ENCODE measurements around the gene LENG1.
A peak's percentile ranks its signal among the peaks of the same experiment; 100 is the strongest.

Gene LENG1

GRCh38 chr19:54179921-54180461 is 20.5 kb upstream of the LENG1 start:
- Histone ChIP-seq H3K27ac (replicated peaks) (peak overlapping the region; percentile 59), H3K4me3 (replicated peaks; ENCODE audit: insufficient read depth, low read length) (no peak overlapping the region), H3K27me3 (ENCODE audit: insufficient read depth, poor library complexity, severe bottlenecking) (no peaks in the 10 kb centered on the region)
- TF ChIP-seq SPI1 (IDR thresholded peaks at IDR 0.05; ENCODE audit: borderline replicate concordance, low read depth) (peak; percentile 28; the same call in 1 of the 2 replicates), CTCF (IDR thresholded peaks at IDR 0.05; ENCODE audit: insufficient read depth, low read length) (peak; percentile 43), GABPA (IDR thresholded peaks at IDR 0.05; ENCODE audit: low read depth) (no peak), POLR2AphosphoS5 (IDR thresholded peaks at IDR 0.05; ENCODE audit: low read depth) (no peak), REST (IDR thresholded peaks at IDR 0.05; ENCODE audit: insufficient replicate concordance, low read depth) (no peak)
- DNase-seq (ENCODE audit: low read depth in 1 of 2, low spot score in 1 of 2), result peak in 1 of 2 experiments; percentile 58

GRCh38 chr19:54179262-54179852 is 19.8 kb upstream of the LENG1 start:
- TF ChIP-seq POLR2AphosphoS5 (IDR thresholded peaks at IDR 0.05; ENCODE audit: low read depth) (no peak), SPI1 (IDR thresholded peaks at IDR 0.05; ENCODE audit: borderline replicate concordance, low read depth) (no peak), REST (IDR thresholded peaks at IDR 0.05; ENCODE audit: insufficient replicate concordance, low read depth) (no peak), CTCF (IDR thresholded peaks at IDR 0.05; ENCODE audit: insufficient read depth, low read length) (no peak), GABPA (IDR thresholded peaks at IDR 0.05; ENCODE audit: low read depth) (no peak)
- Histone ChIP-seq H3K27ac (replicated peaks) (peak overlapping the region; percentile 59), H3K4me3 (replicated peaks; ENCODE audit: insufficient read depth, low read length) (no peak overlapping the region), H3K27me3 (ENCODE audit: insufficient read depth, poor library complexity, severe bottlenecking) (no peaks in the 10 kb centered on the region)
- DNase-seq (ENCODE audit: low read depth in 1 of 2, low spot score in 1 of 2), result no peak

GRCh38 chr19:54178581-54179261 is 19.2 kb upstream of the LENG1 start:
- Histone ChIP-seq H3K27ac (replicated peaks) (no peak overlapping the region), H3K27me3 (ENCODE audit: insufficient read depth, poor library complexity, severe bottlenecking) (no peaks in the 10 kb centered on the region), H3K4me3 (replicated peaks; ENCODE audit: insufficient read depth, low read length) (no peak overlapping the region)
- DNase-seq (ENCODE audit: low read depth in 1 of 2, low spot score in 1 of 2), result no peak
- TF ChIP-seq POLR2AphosphoS5 (IDR thresholded peaks at IDR 0.05; ENCODE audit: low read depth) (no peak), REST (IDR thresholded peaks at IDR 0.05; ENCODE audit: insufficient replicate concordance, low read depth) (no peak), SPI1 (IDR thresholded peaks at IDR 0.05; ENCODE audit: borderline replicate concordance, low read depth) (no peak), CTCF (IDR thresholded peaks at IDR 0.05; ENCODE audit: insufficient read depth, low read length) (no peak), GABPA (IDR thresholded peaks at IDR 0.05; ENCODE audit: low read depth) (no peak)

All from HL-60 (cell line).